Measurements from ENCODE around the gene PAX5.

DNA sequence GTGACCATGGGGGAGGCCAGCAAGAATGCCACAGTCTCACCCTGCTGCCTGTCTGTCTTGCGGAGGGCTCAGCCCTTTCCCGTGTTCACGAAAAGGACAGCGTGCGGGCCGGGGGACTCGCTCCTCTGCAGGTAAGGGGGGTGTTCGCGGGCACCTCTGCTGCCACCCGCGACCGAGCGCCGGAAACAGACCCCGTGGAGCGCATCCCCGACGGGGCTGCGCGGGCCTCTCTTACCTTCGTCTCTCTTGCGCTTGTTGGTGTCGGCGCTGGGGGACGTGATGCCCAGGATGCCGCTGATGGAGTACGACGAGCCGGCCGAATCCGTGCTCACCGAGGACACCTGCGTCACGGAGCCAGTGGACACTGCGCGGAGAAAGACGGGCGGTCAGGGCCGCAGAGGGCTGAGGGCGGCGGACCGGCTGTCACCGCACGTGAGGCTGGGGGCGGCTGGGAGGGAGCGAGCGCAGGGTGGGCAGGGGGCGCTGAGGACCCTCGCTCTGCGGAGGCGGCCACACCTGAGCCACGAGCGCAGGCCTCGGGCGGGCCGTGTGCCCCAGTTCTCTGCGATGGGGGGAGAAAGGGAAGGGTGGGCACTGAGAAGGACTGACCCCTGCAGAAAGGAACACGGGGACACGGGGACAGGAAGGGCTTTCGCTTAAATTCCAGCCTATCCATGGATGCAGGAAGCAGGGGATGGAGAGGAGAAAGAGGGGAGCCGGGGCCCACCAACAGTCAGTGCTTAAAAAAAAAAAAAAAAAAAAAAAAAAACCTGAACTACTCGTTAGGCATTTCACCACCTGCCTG, 31.5 kb downstream of the PAX5 start:
- TF ChIP-seq TAF1 (IDR thresholded peaks at IDR 0.05; ENCODE audit: borderline replicate concordance, insufficient read depth, low read length): no peak
- TF ChIP-seq, protein P1, sequence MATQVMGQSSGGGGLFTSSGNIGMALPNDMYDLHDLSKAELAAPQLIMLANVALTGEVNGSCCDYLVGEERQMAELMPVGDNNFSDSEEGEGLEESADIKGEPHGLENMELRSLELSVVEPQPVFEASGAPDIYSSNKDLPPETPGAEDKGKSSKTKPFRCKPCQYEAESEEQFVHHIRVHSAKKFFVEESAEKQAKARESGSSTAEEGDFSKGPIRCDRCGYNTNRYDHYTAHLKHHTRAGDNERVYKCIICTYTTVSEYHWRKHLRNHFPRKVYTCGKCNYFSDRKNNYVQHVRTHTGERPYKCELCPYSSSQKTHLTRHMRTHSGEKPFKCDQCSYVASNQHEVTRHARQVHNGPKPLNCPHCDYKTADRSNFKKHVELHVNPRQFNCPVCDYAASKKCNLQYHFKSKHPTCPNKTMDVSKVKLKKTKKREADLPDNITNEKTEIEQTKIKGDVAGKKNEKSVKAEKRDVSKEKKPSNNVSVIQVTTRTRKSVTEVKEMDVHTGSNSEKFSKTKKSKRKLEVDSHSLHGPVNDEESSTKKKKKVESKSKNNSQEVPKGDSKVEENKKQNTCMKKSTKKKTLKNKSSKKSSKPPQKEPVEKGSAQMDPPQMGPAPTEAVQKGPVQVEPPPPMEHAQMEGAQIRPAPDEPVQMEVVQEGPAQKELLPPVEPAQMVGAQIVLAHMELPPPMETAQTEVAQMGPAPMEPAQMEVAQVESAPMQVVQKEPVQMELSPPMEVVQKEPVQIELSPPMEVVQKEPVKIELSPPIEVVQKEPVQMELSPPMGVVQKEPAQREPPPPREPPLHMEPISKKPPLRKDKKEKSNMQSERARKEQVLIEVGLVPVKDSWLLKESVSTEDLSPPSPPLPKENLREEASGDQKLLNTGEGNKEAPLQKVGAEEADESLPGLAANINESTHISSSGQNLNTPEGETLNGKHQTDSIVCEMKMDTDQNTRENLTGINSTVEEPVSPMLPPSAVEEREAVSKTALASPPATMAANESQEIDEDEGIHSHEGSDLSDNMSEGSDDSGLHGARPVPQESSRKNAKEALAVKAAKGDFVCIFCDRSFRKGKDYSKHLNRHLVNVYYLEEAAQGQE (IDR thresholded peaks at IDR 0.05; ENCODE audit: insufficient read depth in 1 of 2, low read depth in 2 of 2, low read length in 2 of 2): no peak
- TF ChIP-seq POLR2AphosphoS5 (IDR thresholded peaks at IDR 0.05; ENCODE audit: low read depth, low read length): no peak
- no peak for TF ChIP-seq SIN3A (IDR thresholded peaks at IDR 0.05; ENCODE audit: borderline replicate concordance, insufficient read depth, low read length)
- TF ChIP-seq FOXP2 (optimal IDR thresholded peaks at IDR 0.05; ENCODE audit: borderline replicate concordance, extremely low read depth, extremely low read length, insufficient read depth): no peak

Data from PFSK-1 (cell line).